GM19240 (cell line): ENCODE data around the gene CYP4F11.
"Not testable (repeated sequence)": the region's sequence is repeated elsewhere in the genome, so short reads cannot be mapped to it uniquely, and the experiment has no call there.

ENCODE experiments used
- DNase-seq: peaks from one replicate; pipeline ENCODE4 v3.0.0; 2011; ENCODE audit warnings: low spot score; ENCODE audit not compliant: insufficient read length

Gene CYP4F11

GRCh38 chr19:15934332-15935078 lies at the start of gene CYP4F11:
TSS of gene CYP4F11 (minus strand) at chr19:15934529. CDS start at chr19:15934408, 121 bp downstream.
- DNase-seq: no peak

- no peak for DNase-seq
Measured at GRCh38 chr19:15979293-15979692, 45.0 kb upstream of the CYP4F11 start.

- no peak for DNase-seq
Measured at GRCh38 chr19:15977690-15978089, 43.4 kb upstream of the CYP4F11 start.

- DNase-seq: no peak
Measured at GRCh38 chr19:15976836-15977689, 42.7 kb upstream of the CYP4F11 start.

GRCh38 chr19:15974856-15975255 lies 40.5 kb upstream of the CYP4F11 start:
- no peak for DNase-seq

- not testable (repeated sequence) for DNase-seq
Measured at GRCh38 chr19:15972043-15972442, 37.7 kb upstream of the CYP4F11 start.

GRCh38 chr19:15971224-15971780 lies 37.0 kb upstream of the CYP4F11 start:
- no peak for DNase-seq

GRCh38 chr19:15964231-15964630 lies 29.9 kb upstream of the CYP4F11 start:
- no peak for DNase-seq

- no peak for DNase-seq
Measured at GRCh38 chr19:15962319-15962718, 28.0 kb upstream of the CYP4F11 start.

- no peak for DNase-seq
Measured at GRCh38 chr19:15954820-15955219, 20.5 kb upstream of the CYP4F11 start.

GRCh38 chr19:15948223-15949058 lies 14.1 kb upstream of the CYP4F11 start, which contains the start of gene OR10H4:
TSS of gene OR10H4 (plus strand) at chr19:15949008. CDS start at chr19:15949008, 0 bp downstream.
- no peak for DNase-seq

GRCh38 chr19:15945301-15945700 lies 11.0 kb upstream of the CYP4F11 start:
- DNase-seq: no peak

- DNase-seq: no peak
Measured at GRCh38 chr19:15944401-15944800, 10.1 kb upstream of the CYP4F11 start.

GRCh38 chr19:15937771-15938170 lies 3.4 kb upstream of the CYP4F11 start:
- DNase-seq: no peak

- DNase-seq: no peak
Measured at GRCh38 chr19:15936950-15937349, 2.6 kb upstream of the CYP4F11 start.

- no peak for DNase-seq
Measured at GRCh38 chr19:15936173-15936572, 1.8 kb upstream of the CYP4F11 start.

GRCh38 chr19:15935167-15935702 lies 906 bp upstream of the CYP4F11 start:
- no peak for DNase-seq

- DNase-seq: not testable (repeated sequence)
Measured at GRCh38 chr19:15933761-15934331, 483 bp downstream of the CYP4F11 start.

- DNase-seq: no peak
Measured at GRCh38 chr19:15928321-15928720, 6.0 kb downstream of the CYP4F11 start.

- no peak for DNase-seq
Measured at GRCh38 chr19:15926484-15926883, 7.8 kb downstream of the CYP4F11 start.

- DNase-seq: no peak
Measured at GRCh38 chr19:15923702-15924101, 10.6 kb downstream of the CYP4F11 start.
